GM12878 (cell line): Measurements from ENCODE around the gene PEAR1. TPM values are rescaled to one million over a fixed set of nuclear protein-coding genes. Genes with fewer than 3 reads are reported as not detected.

Source experiments
- ATAC-seq: fragments of 200-7000 bp; cut with Tn5 transposase; 3 replicates; pipeline ENCODE4 v1.9.1; 2020; ENCODE audit warnings: mild to moderate bottlenecking, moderate library complexity
- BruUV-seq: library from RNA; stranded (reverse); fragments of 400-500 nt; replicated peaks from 2 replicates; lab custom pipeline; 2021; lab: Mats Ljungman, UMichigan
- CTCF ChIA-PET: fragments of 300-600 bp; sonication (Branson Sonifier 250); formaldehyde crosslinking; extraction: SDS; loops from one replicate; lab custom pipeline; 2021; ENCODE audit warnings: inconsistent platforms; lab: Yijun Ruan, JAX
- POLR2A ChIA-PET: fragments of 350-600 bp; formaldehyde crosslinking; extraction: SDS; loops from one replicate; lab custom pipeline; 2021; ENCODE audit warnings: inconsistent platforms; lab: Charles Lee
- RAD21 ChIA-PET: fragments of 300-600 bp; sonication (Branson Sonifier 250); formaldehyde crosslinking; loops from one replicate; lab custom pipeline; 2023; ENCODE audit warnings: antibody characterized with exemption; ENCODE audit not compliant: unreplicated experiment; lab: Charles Lee
- SMC1A ChIA-PET: fragments of 300-600 bp; sonication (Branson Sonifier 250); formaldehyde crosslinking; loops from one replicate; lab custom pipeline; 2023; ENCODE audit not compliant: unreplicated experiment, uncharacterized antibody; lab: Charles Lee
- DNase-seq: peaks from one replicate; pipeline ENCODE4 v3.0.0-alpha.2; 2011; ENCODE audit warnings: low read depth, low spot score
- FAIRE-seq: peaks from 3 replicates; lab custom pipeline; 2011; peaks lifted over from hg19 to GRCh38; lab: Jason Lieb, UNC
- H2AFZ ChIP-seq: 2 replicates; pipeline ENCODE4 v1.6.0; 2011; ENCODE audit warnings: low read depth, low read length, control low read depth; ENCODE audit not compliant: control insufficient read depth
- H3K27ac ChIP-seq: 2 replicates; pipeline ENCODE4 v1.5.1; 2011; ENCODE audit warnings: control low read depth; ENCODE audit not compliant: control insufficient read depth, insufficient read depth
- H3K27me3 ChIP-seq, 2 experiments: replicated peaks in 1 of 2; 2 replicates each; pipeline versions ENCODE4 v1.6.0 to v1.6.1; 2011; ENCODE audit warnings: low read length in 1 of 2; ENCODE audit not compliant: control insufficient read depth in 2 of 2, insufficient read depth in 2 of 2
- H3K36me3 ChIP-seq, 2 experiments: 2 replicates each; pipeline ENCODE4 v1.5.1; 2011; ENCODE audit warnings: low read length in 1 of 2; ENCODE audit not compliant: control insufficient read depth in 2 of 2, insufficient read depth in 2 of 2
- H3K4me1 ChIP-seq: 2 replicates; pipeline ENCODE4 v1.6.1; 2011; ENCODE audit warnings: mild to moderate bottlenecking, low read length, moderate library complexity, mixed read lengths; ENCODE audit not compliant: control insufficient read depth, insufficient read depth
- H3K4me2 ChIP-seq: 2 replicates; pipeline ENCODE4 v1.6.0; 2011; ENCODE audit warnings: control low read depth; ENCODE audit not compliant: control insufficient read depth, insufficient read depth
- H3K4me3 ChIP-seq: fragments of 200-600 bp; sonication (generic); 2 replicates; pipeline ENCODE4 v1.5.1; 2016
- H3K79me2 ChIP-seq: 2 replicates; pipeline ENCODE4 v1.6.0; 2011; ENCODE audit warnings: low read length; ENCODE audit not compliant: control insufficient read depth, insufficient read depth
- H3K9ac ChIP-seq: 2 replicates; pipeline ENCODE4 v1.8.0; 2011; ENCODE audit warnings: low read length, control low read depth, mixed read lengths; ENCODE audit not compliant: control insufficient read depth, insufficient read depth
- H3K9me3 ChIP-seq: replicated peaks from 3 replicates; pipeline ENCODE4 v1.5.1; 2011; ENCODE audit warnings: mild to moderate bottlenecking, low read length; ENCODE audit not compliant: control insufficient read depth, insufficient read depth
- H4K20me1 ChIP-seq: 2 replicates; pipeline ENCODE4 v1.6.0; 2011; ENCODE audit not compliant: control insufficient read depth, insufficient read depth
- BHLHE40 ChIP-seq, 2 experiments: fragments of 450-650 bp in 1 of 2; IDR thresholded peaks; 2 replicates each; pipeline ENCODE4 v1.6.1; 2011 to 2017; ENCODE audit warnings: low read depth in 2 of 2, borderline replicate concordance in 1 of 2, improper control_type of control experiment in 1 of 2, low read length in 1 of 2, mild to moderate bottlenecking in 1 of 2
- HCFC1 ChIP-seq: fragments of 150-350 bp; IDR thresholded peaks from 2 replicates; pipeline ENCODE4 v1.6.1; 2014; ENCODE audit warnings: low read length
- IRF3 ChIP-seq: fragments of 450-650 bp; IDR thresholded peaks from 2 replicates; pipeline ENCODE4 v1.6.1; 2014; ENCODE audit warnings: mild to moderate bottlenecking
- SMAD1 ChIP-seq: fragments of 450-650 bp; IDR thresholded peaks from 2 replicates; pipeline ENCODE4 v1.6.1; 2018; ENCODE audit warnings: mild to moderate bottlenecking, low read depth; ENCODE audit not compliant: partially characterized antibody
- SMARCA5 ChIP-seq: fragments of 450-650 bp; IDR thresholded peaks from 2 replicates; pipeline ENCODE4 v1.6.1; 2017; ENCODE audit warnings: mild to moderate bottlenecking
- STAT3 ChIP-seq: IDR thresholded peaks from 2 replicates; pipeline ENCODE4 v1.6.1; 2011; ENCODE audit warnings: low read depth, low read length, improper control_type of control experiment
- YBX1 ChIP-seq: fragments of 450-650 bp; IDR thresholded peaks from 2 replicates; pipeline ENCODE4 v1.6.1; 2016; ENCODE audit warnings: antibody characterized with exemption
- YY1 ChIP-seq: IDR thresholded peaks from 2 replicates; pipeline ENCODE4 v1.6.1; 2011; ENCODE audit warnings: low read depth, mild to moderate bottlenecking, low read length
- ZNF207 ChIP-seq: fragments of 450-650 bp; IDR thresholded peaks from 2 replicates; pipeline ENCODE4 v1.6.1; 2014; ENCODE audit warnings: antibody characterized with exemption, mild to moderate bottlenecking, borderline replicate concordance
- WGBS: methylation state at CpG from one replicate; pipeline ENCODE4 v1.1.6; 2016; ENCODE audit warnings: low lambda C conversion rate; ENCODE audit not compliant: insufficient replicate concordance, insufficient coverage; ENCODE audit errors: missing lambda C conversion rate; 5-methylcytosine and 5-hydroxymethylcytosine counted together
- in situ Hi-C: fragments of 300-500 bp; cut with MboI; formaldehyde crosslinking; loops from 9 replicates; pipeline ENCODE4 v1.14.3; 2018; ENCODE audit warnings: mixed read lengths
- intact Hi-C: fragments of 100-400 bp; cut with micrococcal nuclease; formaldehyde crosslinking; loops from one replicate; pipeline ENCODE4 v1.14.2; 2022; ENCODE audit not compliant: unreplicated experiment
- polyA plus RNA-seq, 11 experiments: library from polyadenylated mRNA; depleted of rRNA in 4 of 11; unstranded in 6 of 11; stranded (reverse) in 5 of 11; fragments of >200 nt; fragmentation: Nextera tagmentation in 4 of 11; fragmentation: Illumina TruSeq in 1 of 11; extraction: Ambion mirVana in 4 of 11; extraction: Trizol in 1 of 11; gene quantifications; 1 replicate in 1 of 11; 2 replicates in 10 of 11; pipeline versions ENCODE4 v1.2.1 to v1.2.3, GENCODE V29; 2011 to 2016; ENCODE audit warnings: inconsistent platforms in 2 of 11, missing spikeins in 2 of 11, low read depth in 1 of 11
- total RNA-seq, 4 experiments: library from RNA; depleted of rRNA in 3 of 4; stranded (reverse); fragments of >200 nt in 3 of 4; fragmentation: Illumina TruSeq in 1 of 4; extraction: Trizol in 1 of 4; gene quantifications; 2 replicates each; pipeline versions ENCODE4 v1.2.1 to v1.2.3, GENCODE V29; 2013 to 2021

Gene PEAR1
- total and polyA plus RNA-seq, 10 of the 15 experiments (the other 5 are each of a cell fraction or from before 2014, with no cell fraction given), result not detected

- no peak for TF ChIP-seq SMAD1
These were observed 18.8 kb downstream of the PEAR1 start (continued) for GRCh38 chr1:156912310-156912709.

DNA sequence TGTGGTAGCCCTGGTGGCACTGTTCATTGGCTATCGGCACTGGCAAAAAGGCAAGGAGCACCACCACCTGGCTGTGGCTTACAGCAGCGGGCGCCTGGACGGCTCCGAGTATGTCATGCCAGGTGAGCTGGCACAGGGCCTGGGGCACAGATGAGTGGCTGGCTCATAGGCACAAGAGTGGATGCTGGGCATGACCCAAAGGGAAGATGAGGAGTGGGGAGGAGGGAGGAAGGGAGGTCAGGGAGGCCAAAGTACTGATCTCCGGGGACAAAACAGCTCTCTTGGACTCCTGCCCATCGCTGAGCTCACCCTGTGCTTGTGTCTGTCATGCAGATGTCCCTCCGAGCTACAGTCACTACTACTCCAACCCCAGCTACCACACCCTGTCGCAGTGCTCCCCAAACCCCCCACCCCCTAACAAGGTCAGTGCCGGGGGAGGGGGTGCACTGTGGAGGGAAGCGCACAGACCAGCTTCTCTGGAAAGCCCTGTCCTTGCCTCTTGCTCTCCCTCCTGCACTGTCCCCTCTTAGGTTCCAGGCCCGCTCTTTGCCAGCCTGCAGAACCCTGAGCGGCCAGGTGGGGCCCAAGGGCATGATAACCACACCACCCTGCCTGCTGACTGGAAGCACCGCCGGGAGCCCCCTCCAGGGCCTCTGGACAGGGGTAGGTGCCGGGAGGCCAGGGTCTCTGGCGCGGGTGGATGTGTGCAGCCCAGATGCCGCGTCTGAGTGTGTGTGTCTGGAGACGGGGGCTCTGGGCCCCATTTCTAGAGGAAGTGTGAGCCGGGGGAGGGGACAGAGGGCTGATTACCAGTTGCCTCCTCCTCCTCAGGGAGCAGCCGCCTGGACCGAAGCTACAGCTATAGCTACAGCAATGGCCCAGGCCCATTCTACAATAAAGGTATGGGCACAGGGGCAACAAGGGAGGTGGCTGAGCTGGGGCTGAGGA is 19.6 kb downstream of the PEAR1 start:
- H3K27me3 ChIP-seq, result peaks cover 0 to 2% of the 10 kb centered on the region in 2 experiments; a peak in 1 of 4 replicates
- no peaks in the 10 kb centered on the region for H3K9me3 ChIP-seq
- H3K79me2 ChIP-seq, result no peaks in the 10 kb centered on the region
- H3K9ac ChIP-seq, result no peak overlapping the region
- RAD21 ChIA-PET, result interaction anchor here (1.4 to 5.6 kb wide), 2 partner anchors 15 to 161 kb away, joined by 3 to 33 read pairs; no protein-coding TSS in a partner anchor
- no peak overlapping the region for H3K4me2 ChIP-seq
- no peaks in the 10 kb centered on the region for H3K36me3 ChIP-seq
- POLR2A ChIA-PET, result no interaction called here
- no peaks in the 10 kb centered on the region for H4K20me1 ChIP-seq
- no peak overlapping the region for H3K27ac ChIP-seq
- H2AFZ ChIP-seq, result no peak overlapping the region
- FAIRE-seq, result no peak
- WGBS, result 55% methylated on average over 24 of the region's 24 CpGs
- no peak for DNase-seq
- no peak overlapping the region for H3K4me3 ChIP-seq
- ATAC-seq, result peak; percentile 30; the same call in 2 of the 3 replicates
- TF ChIP-seq SMARCA5 (no peak), YBX1 (no peak), YY1 (no peak), ZNF207 (no peak), BHLHE40 (IDR thresholded peaks at IDR 0.05; ENCODE audit: borderline replicate concordance in 1 of 2, low read depth in 2 of 2, low read length in 1 of 2) (no peak), HCFC1 (no peak), STAT3 (no peak), IRF3 (no peak)
- intact Hi-C loops, result loop anchor here (5.0 to 10.0 kb wide), 3 partner anchors 44 to 242 kb away; no protein-coding TSS in a partner anchor
- no TSS peak for BruUV-seq
- CTCF ChIA-PET, result interaction anchor here (0.5 to 4.7 kb wide), 6 partner anchors 8 to 224 kb away, joined by 3 to 47 read pairs (median 3); no protein-coding TSS in a partner anchor
- in situ Hi-C loops, result no loop called here
- SMC1A ChIA-PET, result interaction anchor here (0.6 to 1.4 kb wide), 3 partner anchors 161 to 328 kb away, joined by 3 to 4 read pairs (median 4); no protein-coding TSS in a partner anchor
- H3K4me1 ChIP-seq, result no peaks in the 10 kb centered on the region
